HG03558 (cell line): ENCODE data around the gene RFNG.

Source experiments
- ATAC-seq: cut with Tn5 transposase; IDR thresholded peaks from one replicate; pipeline ENCODE4 v1.9.1; 2021; ENCODE audit warnings: moderate number of reproducible peaks; ENCODE audit not compliant: unreplicated experiment; ENCODE audit errors: extremely low read depth

RFNG gene

GRCh38 chr17:82031885-82032627, 19.6 kb downstream of the RFNG start:
- ATAC-seq: no peak

GRCh38 chr17:82031303-82031884, 20.2 kb downstream of the RFNG start, which contains the start of gene RAC3:
TSS of gene RAC3 (plus strand) at chr17:82031678. CDS start at chr17:82031762, 84 bp downstream.
- no peak for ATAC-seq

GRCh38 chr17:82030470-82031302, 20.9 kb downstream of the RFNG start:
- ATAC-seq: no peak

- no peak for ATAC-seq
These were observed 21.6 kb downstream of the RFNG start for GRCh38 chr17:82029990-82030469.

- no peak for ATAC-seq
These were observed 22.2 kb downstream of the RFNG start for GRCh38 chr17:82029391-82029790.

- no peak for ATAC-seq
These were observed 22.6 kb downstream of the RFNG start for GRCh38 chr17:82028966-82029365.

GRCh38 chr17:82028246-82028645, 23.4 kb downstream of the RFNG start:
- ATAC-seq: no peak

GRCh38 chr17:82025401-82026107, 26.1 kb downstream of the RFNG start:
- no peak for ATAC-seq

GRCh38 chr17:82024859-82025258, 26.8 kb downstream of the RFNG start:
- no peak for ATAC-seq

GRCh38 chr17:82023447-82024241, 28.0 kb downstream of the RFNG start:
- ATAC-seq: no peak

GRCh38 chr17:82022981-82023446, 28.6 kb downstream of the RFNG start, which contains the start of gene LRRC45:
TSS of gene LRRC45 (plus strand) at chr17:82023305. CDS start at chr17:82023644, 339 bp downstream.
- ATAC-seq: peak; percentile 69

GRCh38 chr17:82022310-82022980, 29.2 kb downstream of the RFNG start, which contains the start of gene CENPX:
TSS of gene CENPX (minus strand) at chr17:82022878. CDS start at chr17:82022861, 17 bp downstream.
- peak; percentile 35 for ATAC-seq

GRCh38 chr17:82021900-82022309, 29.7 kb downstream of the RFNG start:
- ATAC-seq: no peak

GRCh38 chr17:82021107-82021899, 30.3 kb downstream of the RFNG start:
- no peak for ATAC-seq

- ATAC-seq: no peak
These were observed 31.0 kb downstream of the RFNG start for GRCh38 chr17:82020572-82021106.

- ATAC-seq: no peak
These were observed 31.7 kb downstream of the RFNG start for GRCh38 chr17:82019690-82020571.
